ENCODE results near the gene VNN1. TPM values are rescaled to one million over a fixed set of nuclear protein-coding genes. Genes with fewer than 3 reads are reported as not detected.

VNN1 gene
- total RNA-seq, 4 donors from 2014 or later: 4.5 to 41.6 (median 7.0) TPM

DNA sequence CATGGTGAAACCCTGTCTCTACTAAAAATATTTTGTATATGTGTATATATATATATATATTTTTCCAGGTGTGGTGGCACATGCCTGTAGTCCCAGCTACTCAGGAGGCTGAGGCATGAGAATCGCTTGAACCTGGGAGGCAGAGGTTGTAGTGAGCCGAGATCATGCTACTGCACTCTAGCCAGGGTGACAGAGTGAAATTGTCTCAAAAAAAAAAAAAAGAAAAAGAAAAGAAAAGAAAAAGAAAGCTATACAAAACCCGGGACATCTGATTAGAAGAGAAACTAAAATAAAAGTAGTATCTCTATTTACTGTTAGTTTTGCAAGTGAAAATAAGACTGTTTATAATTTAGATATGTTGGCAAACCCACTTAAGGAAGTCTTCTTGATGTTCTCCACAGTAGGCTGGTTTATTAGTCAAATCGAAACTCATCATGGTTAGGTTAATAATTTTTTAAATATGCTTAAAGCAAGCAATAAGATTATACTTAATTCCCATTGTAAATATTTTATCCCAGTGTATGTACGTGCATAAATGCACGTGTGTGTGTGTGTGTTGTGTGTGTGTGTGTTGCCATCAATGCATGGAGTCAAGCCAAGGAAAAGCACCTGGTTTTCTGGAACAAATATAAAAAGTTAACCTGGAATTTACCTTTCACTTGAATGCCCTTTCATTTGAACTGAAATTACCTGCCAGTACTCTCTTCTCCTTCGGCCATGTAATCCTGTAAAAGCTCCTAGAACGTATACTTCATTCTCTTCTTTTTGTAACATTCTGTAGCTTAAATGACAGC, 36.8 kb upstream of the VNN1 start:
- TF ChIP-seq, protein P1, sequence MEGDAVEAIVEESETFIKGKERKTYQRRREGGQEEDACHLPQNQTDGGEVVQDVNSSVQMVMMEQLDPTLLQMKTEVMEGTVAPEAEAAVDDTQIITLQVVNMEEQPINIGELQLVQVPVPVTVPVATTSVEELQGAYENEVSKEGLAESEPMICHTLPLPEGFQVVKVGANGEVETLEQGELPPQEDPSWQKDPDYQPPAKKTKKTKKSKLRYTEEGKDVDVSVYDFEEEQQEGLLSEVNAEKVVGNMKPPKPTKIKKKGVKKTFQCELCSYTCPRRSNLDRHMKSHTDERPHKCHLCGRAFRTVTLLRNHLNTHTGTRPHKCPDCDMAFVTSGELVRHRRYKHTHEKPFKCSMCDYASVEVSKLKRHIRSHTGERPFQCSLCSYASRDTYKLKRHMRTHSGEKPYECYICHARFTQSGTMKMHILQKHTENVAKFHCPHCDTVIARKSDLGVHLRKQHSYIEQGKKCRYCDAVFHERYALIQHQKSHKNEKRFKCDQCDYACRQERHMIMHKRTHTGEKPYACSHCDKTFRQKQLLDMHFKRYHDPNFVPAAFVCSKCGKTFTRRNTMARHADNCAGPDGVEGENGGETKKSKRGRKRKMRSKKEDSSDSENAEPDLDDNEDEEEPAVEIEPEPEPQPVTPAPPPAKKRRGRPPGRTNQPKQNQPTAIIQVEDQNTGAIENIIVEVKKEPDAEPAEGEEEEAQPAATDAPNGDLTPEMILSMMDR (IDR thresholded peaks at IDR 0.05; ENCODE audit: low read depth): no peak

DNA sequence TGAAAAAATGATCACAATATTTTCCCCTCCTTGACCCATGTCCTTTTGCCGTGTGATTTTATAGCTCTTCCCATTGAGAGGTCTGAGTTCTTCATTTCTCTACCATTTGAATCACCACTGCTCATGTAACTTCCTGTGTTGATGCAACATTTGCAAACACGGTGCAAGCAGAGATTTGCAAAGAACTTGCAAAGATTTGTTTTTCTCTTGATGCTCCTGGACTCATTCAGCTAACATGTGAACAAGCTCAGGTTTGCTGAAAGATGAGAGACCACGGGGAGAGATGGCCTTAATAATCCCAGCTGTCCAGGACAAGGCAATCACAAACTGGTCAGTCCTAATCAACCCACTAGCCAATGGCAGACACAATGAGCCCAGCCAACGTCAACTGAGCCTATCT, 35.3 kb upstream of the VNN1 start:
- TF ChIP-seq, protein P1 (IDR thresholded peaks at IDR 0.05; ENCODE audit: low read depth): no peak

DNA sequence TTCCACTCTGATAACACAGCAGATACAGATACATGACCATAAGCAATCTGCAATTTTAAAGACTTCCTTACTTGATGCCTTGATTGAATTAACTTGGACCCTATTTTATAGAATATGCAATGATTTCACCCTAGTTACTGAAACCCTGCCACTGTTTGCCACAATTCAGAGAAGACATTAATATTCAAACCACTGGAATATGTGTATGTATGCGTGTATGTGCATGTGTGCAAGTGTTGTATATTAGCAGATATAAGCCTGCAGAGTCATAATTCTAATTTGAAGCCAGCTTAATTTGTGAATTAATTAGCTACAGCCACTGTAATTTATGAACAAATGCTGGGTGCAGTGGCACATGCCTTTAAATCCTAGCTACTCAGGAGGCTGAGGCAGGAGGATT, 34.6 kb upstream of the VNN1 start:
- TF ChIP-seq, protein P1 (IDR thresholded peaks at IDR 0.05; ENCODE audit: low read depth): no peak

DNA sequence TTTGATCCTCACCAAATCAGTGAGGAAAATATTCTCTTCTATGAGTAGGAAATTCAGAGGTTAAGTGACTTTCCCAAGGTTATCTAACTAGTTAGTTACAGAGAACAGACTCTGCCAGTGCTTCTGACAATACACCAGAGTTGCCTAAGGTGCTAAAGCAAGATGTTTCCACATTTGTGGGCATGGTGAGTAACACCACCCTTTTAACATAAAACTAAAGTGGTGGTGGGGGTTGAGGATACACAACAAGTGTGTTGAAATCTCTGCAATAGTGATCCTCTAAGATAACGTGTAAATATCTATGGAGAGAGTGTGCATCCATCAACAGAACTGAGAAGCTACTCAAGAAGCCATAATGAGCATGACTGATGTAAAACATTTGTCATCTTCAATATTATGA, 32.2 kb upstream of the VNN1 start:
- TF ChIP-seq, protein P1 (IDR thresholded peaks at IDR 0.05; ENCODE audit: low read depth): no peak

DNA sequence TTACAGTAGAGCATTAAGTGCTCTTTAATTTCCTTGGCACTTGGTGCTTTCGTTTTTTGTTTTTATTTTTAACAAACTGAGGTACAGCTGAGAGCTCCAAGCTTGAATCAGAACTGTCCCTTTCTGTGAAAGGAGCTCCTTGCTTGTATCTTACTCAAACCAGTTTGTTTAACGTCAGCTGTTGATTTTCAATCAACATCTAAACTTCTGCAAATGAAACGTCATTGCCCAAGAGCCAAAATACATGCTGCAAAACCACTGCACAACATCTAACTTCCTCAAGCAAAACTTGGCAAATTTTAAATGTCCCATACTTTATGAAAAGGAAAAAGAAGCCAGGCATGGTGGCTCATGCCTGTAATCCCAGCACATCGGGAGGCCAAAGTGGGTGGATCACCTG, 28.6 kb upstream of the VNN1 start:
- TF ChIP-seq, protein P1 (IDR thresholded peaks at IDR 0.05; ENCODE audit: low read depth): no peak

DNA sequence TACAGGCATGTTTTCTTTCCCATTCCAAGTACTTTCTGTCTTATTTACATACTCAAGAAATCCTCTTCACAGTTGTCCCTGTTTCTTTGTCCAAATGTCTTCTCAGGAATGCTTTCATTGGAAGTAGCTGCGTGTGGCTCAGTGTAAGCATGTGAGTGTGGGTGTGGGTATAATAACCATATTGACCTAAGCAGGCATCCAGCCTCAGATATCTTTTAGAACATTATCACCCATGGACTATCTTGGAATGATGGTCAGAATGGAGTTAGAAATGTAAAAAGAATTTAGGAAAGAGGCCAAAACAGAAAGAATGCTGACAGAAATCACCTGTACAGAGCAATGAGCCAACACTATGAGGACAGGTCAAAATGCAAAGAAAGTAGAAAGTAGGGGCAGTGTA, 27.4 kb upstream of the VNN1 start:
- TF ChIP-seq, protein P1 (IDR thresholded peaks at IDR 0.05; ENCODE audit: low read depth): no peak

DNA sequence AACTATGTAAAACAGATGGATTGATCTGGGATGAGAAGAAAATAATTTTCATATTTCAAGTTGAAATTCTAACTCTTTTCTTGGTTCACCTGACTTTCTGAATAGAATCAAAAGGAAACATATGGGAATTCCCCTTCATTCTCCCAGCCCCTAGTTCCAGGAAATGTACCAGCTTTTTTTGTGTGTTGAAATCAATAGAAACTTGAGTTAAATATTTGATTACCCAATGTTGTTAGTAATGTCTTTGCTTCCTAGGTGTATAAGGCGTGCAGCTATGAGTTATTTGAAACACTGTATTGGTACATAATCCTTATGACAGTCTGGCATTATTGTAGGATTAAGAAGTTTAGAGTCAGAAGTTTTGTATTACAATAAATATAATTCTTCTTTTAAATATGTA, 22.4 kb upstream of the VNN1 start:
- TF ChIP-seq, protein P1 (IDR thresholded peaks at IDR 0.05; ENCODE audit: low read depth): no peak

Measured in subcutaneous adipose tissue (tissue), 4 donors.